ENCODE measurements around the gene ADARB1. TPM values are rescaled to one million over a fixed set of nuclear protein-coding genes. Genes with fewer than 3 reads are reported as not detected.

Gene ADARB1
- total RNA-seq, 4 donors from 2014 or later, result 3.4 to 15.6 (median 5.7) TPM

DNA sequence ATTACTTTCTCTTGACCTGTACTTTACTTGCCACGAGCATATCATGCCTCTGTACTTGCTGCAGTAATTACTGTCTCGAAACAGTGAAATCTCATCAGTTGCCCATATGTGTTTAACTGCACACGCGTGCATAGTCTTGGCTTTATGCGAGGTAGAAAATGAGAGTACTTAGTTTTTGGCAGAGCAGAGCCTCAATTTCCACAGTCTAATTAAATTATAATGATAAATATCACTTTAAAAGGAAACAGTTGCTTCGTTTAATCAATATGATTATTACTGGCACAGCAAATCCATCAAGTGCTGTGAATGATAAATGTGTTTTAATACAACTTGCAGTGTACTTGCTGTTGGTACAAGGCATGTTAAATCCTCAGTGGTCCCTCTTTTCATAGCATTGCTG is 47.6 kb downstream of the ADARB1 start:
- WGBS, 2 donors, result 86 to 91% methylated on average over 6 of the region's 6 CpGs
- Histone ChIP-seq H3K27ac (no peak overlapping the region), H3K4me1 (no peaks in the 10 kb centered on the region), H3K9me3 (no peaks in the 10 kb centered on the region), H3K4me3 (no peak overlapping the region), H3K36me3 (peaks cover 0 to 8% (median 0%) of the 10 kb centered on the region in 3 donors), H3K27me3 (no peaks in the 10 kb centered on the region)
- intact Hi-C loops (cut with DNase I), result loop anchor here (10.0 kb wide), 1 partner anchor 327 kb away; no protein-coding TSS in a partner anchor
- TF ChIP-seq POLR2A (IDR thresholded peaks at IDR 0.05), result no peak
- TF ChIP-seq, protein P1, sequence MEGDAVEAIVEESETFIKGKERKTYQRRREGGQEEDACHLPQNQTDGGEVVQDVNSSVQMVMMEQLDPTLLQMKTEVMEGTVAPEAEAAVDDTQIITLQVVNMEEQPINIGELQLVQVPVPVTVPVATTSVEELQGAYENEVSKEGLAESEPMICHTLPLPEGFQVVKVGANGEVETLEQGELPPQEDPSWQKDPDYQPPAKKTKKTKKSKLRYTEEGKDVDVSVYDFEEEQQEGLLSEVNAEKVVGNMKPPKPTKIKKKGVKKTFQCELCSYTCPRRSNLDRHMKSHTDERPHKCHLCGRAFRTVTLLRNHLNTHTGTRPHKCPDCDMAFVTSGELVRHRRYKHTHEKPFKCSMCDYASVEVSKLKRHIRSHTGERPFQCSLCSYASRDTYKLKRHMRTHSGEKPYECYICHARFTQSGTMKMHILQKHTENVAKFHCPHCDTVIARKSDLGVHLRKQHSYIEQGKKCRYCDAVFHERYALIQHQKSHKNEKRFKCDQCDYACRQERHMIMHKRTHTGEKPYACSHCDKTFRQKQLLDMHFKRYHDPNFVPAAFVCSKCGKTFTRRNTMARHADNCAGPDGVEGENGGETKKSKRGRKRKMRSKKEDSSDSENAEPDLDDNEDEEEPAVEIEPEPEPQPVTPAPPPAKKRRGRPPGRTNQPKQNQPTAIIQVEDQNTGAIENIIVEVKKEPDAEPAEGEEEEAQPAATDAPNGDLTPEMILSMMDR (IDR thresholded peaks at IDR 0.05), result no peak
- no peak for DNase-seq

DNA sequence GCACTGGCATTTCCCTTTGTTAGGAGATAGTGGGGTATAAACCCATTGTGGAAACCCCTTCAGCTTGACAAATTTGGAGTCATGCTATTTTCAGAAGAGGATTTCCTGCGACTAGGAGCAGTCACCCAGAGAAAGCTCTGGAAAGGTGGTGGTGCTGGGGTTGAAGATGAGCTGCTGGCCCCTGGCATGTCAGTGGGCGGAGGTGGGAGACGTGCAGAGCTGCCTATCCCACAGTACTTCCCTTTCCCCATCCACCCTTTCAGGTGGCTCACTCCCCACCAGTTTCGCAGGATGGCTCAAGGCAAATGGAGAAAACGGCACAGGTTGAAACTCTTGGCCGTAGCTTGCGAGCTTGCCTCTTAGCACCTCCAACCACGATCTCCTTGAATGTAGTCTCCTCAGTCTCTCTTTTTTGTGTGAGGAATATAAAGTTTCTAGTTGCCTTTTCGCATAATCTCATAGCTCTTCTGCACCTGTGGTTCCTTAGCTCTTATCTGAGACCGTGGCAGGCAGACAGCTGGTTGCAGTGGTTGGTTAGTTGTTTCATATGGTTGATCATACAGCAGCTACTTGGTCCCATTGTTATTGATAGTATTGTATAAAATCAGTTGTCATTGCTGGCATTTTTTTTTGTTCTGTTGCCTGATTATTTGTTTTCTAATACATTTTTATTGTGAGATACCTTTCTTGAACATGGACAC is 48.2 kb downstream of the ADARB1 start:
- 76 to 90% methylated on average over 10 of the region's 10 CpGs for WGBS, 2 donors
- DNase-seq, result no peak
- H3K36me3 ChIP-seq, result peaks cover 0 to 8% (median 0%) of the 10 kb centered on the region in 3 donors
- no peaks in the 10 kb centered on the region for H3K4me1 ChIP-seq
- no peaks in the 10 kb centered on the region for H3K27me3 ChIP-seq
- intact Hi-C loops (cut with DNase I), result loop anchor here (10.0 kb wide), 1 partner anchor 328 kb away; no protein-coding TSS in a partner anchor
- no peak overlapping the region for H3K27ac ChIP-seq
- no peak overlapping the region for H3K4me3 ChIP-seq
- TF ChIP-seq, protein P1 (IDR thresholded peaks at IDR 0.05), result no peak
- no peak for TF ChIP-seq POLR2A (IDR thresholded peaks at IDR 0.05)
- no peaks in the 10 kb centered on the region for H3K9me3 ChIP-seq

DNA sequence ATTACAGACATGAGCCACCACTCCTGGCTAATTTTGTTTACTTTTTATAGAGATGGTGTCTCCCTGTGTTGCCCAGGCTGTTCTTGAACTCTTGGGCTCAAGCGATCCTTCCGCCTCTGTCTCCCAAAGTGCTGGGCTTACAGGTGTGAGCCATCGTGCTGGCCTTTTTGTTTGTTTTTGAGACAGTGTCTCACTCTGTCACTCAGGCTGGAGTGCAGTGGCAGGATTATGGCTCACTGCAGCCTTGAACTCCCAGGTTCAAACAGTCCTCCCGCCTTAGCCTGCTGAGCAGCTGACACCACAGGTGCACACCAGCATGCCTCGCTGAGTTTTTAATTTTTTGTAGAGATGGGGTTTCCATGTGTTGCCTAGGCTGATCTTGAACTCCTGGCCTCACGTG is 49.1 kb downstream of the ADARB1 start:
- Histone ChIP-seq H3K36me3 (peaks cover 0 to 8% (median 0%) of the 10 kb centered on the region in 3 donors), H3K9me3 (no peaks in the 10 kb centered on the region), H3K27ac (no peak overlapping the region), H3K27me3 (no peaks in the 10 kb centered on the region), H3K4me3 (no peak overlapping the region), H3K4me1 (peaks cover 0 to 3% (median 0%) of the 10 kb centered on the region in 3 donors)
- 87 to 94% methylated on average over 5 to 6 of the region's 6 CpGs for WGBS, 2 donors
- TF ChIP-seq, protein P1 (IDR thresholded peaks at IDR 0.05), result no peak
- no peak for TF ChIP-seq POLR2A (IDR thresholded peaks at IDR 0.05)
- no peak for DNase-seq
- intact Hi-C loops (cut with DNase I), result loop anchor here (10.0 kb wide), 1 partner anchor 329 kb away; no protein-coding TSS in a partner anchor

DNA sequence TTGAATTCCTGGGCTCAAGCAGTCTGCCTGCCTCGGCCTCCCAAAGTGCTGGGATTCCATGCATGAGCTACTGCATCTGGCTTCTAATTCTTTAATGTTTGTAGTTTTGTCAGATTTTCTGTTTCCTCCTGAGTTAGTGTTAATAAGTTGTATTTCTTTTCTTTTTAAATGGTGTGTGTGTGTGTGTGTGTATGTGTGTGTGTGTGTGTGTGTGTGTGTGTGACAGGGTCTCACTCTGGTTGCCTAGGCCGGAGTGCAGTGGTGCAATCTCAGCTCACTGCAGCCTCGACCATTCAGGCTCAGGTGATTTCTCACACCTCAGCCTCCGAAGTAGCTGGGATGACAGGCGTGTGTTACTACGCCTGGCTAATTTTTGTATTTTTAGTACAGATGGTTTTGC is 50.2 kb downstream of the ADARB1 start:
- WGBS, 2 donors, result 88 to 90% methylated on average over 2 to 5 of the region's 6 CpGs
- Histone ChIP-seq H3K4me3 (no peak overlapping the region), H3K4me1 (peaks cover 3 to 14% (median 11%) of the 10 kb centered on the region in 3 donors), H3K9me3 (no peaks in the 10 kb centered on the region), H3K27me3 (no peaks in the 10 kb centered on the region), H3K36me3 (peaks cover 0 to 8% (median 0%) of the 10 kb centered on the region in 3 donors), H3K27ac (no peak overlapping the region)
- intact Hi-C loops (cut with DNase I), result loop anchor here (10.0 kb wide), 1 partner anchor 330 kb away; no protein-coding TSS in a partner anchor
- DNase-seq, result no peak
- TF ChIP-seq, protein P1 (IDR thresholded peaks at IDR 0.05), result no peak
- TF ChIP-seq POLR2A (IDR thresholded peaks at IDR 0.05), result no peak

DNA sequence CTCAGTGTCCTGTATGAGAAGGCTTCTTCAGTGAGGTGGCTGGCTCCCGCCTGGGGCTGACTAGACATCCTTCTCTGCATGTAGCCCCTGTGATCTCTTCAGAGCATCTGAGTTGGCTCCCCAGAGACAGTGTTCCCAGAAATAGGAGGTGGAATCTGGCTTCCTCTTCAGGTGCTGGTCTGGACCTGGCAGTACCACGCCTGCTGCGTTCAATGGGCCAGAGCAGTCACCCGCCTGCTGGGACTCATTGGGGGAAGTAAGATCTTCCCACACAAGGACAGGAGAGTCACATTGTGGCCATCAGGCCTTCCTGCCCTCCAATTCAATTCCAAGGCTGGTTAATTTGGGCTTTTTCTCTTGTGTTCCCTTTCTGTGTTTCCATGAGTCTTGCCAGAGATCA is 51.0 kb downstream of the ADARB1 start:
- Histone ChIP-seq H3K4me1 (peaks cover 7 to 22% (median 16%) of the 10 kb centered on the region in 3 donors), H3K4me3 (no peak overlapping the region), H3K9me3 (no peaks in the 10 kb centered on the region), H3K27ac (no peak overlapping the region), H3K27me3 (no peaks in the 10 kb centered on the region), H3K36me3 (peaks cover 0 to 5% (median 0%) of the 10 kb centered on the region in 3 donors)
- DNase-seq, result no peak
- intact Hi-C loops (cut with DNase I), result loop anchor here (10.0 kb wide), 1 partner anchor 331 kb away; no protein-coding TSS in a partner anchor
- TF ChIP-seq POLR2A (IDR thresholded peaks at IDR 0.05), result no peak
- TF ChIP-seq, protein P1 (IDR thresholded peaks at IDR 0.05), result no peak
- 53% methylated on average over 3 of the region's 4 CpGs; no CpG with 5 or more reads in 1 of the 2 donors for WGBS, 2 donors
